ENCODE measurements around the gene ME2.

DNA sequence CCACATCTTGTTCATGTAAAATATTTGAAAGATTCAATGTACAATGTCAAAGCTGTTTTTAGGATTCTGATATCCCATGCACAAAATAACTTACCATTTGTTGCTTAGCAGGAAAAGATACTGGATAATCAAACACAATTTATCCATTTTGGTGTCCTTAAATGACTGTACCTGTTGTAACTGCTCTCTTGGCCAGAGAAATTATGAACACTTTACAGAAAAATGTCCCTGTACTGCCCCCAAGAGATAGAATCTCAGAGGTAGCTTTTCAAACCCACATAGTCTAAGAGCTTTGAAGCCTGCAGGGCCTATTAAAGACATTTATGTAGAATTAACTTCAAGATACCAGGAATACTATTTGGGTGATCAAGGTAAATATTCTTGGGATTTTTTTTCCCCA is 12.2 kb upstream of the ME2 start:
- TF ChIP-seq EP300 (IDR thresholded peaks at IDR 0.05; ENCODE audit: borderline replicate concordance in 1 of 2, low read depth in 2 of 2, low read length in 2 of 2) (no peak), POLR2AphosphoS5 (IDR thresholded peaks at IDR 0.05; ENCODE audit: low read depth, low read length) (no peak), FOSL1 (IDR thresholded peaks at IDR 0.05; ENCODE audit: insufficient read depth, low read depth, low read length) (no peak), GTF2F1 (IDR thresholded peaks at IDR 0.05; ENCODE audit: borderline replicate concordance, low read depth, low read length) (no peak), POLR2A (IDR thresholded peaks at IDR 0.05; ENCODE audit: control extremely low read depth in 1 of 2, low read depth in 2 of 2, low read length in 2 of 2) (no peak), RFX5 (IDR thresholded peaks at IDR 0.05; ENCODE audit: borderline replicate concordance, low read depth, low read length) (no peak), ZNF274 (IDR thresholded peaks at IDR 0.05; ENCODE audit: borderline replicate concordance, extremely low read depth, low read length) (no peak), JUN (IDR thresholded peaks at IDR 0.05; ENCODE audit: low read depth, low read length) (no peak), SUZ12 (IDR thresholded peaks at IDR 0.05; ENCODE audit: low read length) (no peak), RXRA (IDR thresholded peaks at IDR 0.05; ENCODE audit: insufficient read depth, low read depth, low read length) (no peak), GABPA (IDR thresholded peaks at IDR 0.05; ENCODE audit: borderline replicate concordance, insufficient read depth, low read length) (no peak), EZH2 (IDR thresholded peaks at IDR 0.05; ENCODE audit: low read depth, low read length, severe bottlenecking) (no peak)
- TF ChIP-seq, protein P1, sequence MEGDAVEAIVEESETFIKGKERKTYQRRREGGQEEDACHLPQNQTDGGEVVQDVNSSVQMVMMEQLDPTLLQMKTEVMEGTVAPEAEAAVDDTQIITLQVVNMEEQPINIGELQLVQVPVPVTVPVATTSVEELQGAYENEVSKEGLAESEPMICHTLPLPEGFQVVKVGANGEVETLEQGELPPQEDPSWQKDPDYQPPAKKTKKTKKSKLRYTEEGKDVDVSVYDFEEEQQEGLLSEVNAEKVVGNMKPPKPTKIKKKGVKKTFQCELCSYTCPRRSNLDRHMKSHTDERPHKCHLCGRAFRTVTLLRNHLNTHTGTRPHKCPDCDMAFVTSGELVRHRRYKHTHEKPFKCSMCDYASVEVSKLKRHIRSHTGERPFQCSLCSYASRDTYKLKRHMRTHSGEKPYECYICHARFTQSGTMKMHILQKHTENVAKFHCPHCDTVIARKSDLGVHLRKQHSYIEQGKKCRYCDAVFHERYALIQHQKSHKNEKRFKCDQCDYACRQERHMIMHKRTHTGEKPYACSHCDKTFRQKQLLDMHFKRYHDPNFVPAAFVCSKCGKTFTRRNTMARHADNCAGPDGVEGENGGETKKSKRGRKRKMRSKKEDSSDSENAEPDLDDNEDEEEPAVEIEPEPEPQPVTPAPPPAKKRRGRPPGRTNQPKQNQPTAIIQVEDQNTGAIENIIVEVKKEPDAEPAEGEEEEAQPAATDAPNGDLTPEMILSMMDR (IDR thresholded peaks at IDR 0.05; ENCODE audit: control extremely low read depth in 1 of 3, insufficient read depth in 1 of 3, low read depth in 1 of 3, low read length in 3 of 3), result no peak

All from H1 (cell line).